ENCODE measurements around the gene NPTN.

The NPTN gene

DNA sequence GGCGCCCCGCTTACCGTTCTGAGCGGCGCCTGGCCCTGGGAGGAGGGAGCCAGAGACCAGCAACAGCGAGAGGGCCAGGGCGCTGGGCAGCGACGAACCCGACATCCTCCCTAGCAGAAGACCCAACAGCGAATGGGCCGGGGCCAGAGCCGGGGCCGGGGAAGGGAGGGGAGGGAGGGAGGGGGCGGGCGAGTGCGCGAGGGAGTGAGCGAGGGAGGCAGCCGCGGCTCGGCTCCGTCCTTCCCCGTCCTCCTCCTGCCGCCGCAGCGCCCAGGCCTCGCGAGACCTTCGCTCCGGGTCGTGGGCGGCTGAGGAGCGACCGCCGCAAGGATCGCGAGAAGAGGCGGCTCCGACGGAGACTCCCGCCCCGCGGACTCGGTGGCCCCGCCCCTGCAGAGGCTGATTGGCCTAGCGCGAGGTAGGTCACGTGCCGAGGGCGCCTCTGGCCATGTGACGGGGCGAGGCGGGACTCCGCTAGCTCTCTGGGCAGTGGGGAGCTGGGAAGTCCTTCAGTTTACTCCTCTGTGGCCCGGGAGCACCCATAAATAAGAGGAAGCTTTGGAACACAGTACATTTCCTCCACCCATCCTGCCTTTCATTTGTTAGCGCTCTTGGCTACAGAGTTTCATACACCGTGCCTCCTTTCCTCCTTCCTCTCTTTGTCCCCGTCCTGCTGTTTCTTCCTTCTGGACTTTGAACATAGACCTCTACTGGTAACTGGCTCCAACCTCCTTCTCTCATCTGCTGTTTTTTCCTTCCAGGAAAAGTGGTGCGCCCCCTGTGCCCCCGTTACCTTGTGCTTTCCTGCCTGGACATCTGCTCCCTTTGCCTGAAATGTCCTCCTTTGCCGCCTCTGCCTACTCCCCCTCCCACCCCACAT, at the start of gene NPTN:
TSS of gene NPTN (minus strand) at position 279 of the 880 bp plus-strand sequence. CDS start at position 105, 174 bp downstream.
- ChIA-PET CTCF (interaction anchor here (1.0 to 11.9 kb wide), 10 partner anchors 9 to 79 kb away, joined by 3 to 182 read pairs (median 41); no protein-coding TSS in a partner anchor), POLR2A (interaction anchor here (0.6 to 1.9 kb wide), 3 partner anchors 44 to 80 kb away, joined by 3 to 4 read pairs (median 3); no protein-coding TSS in a partner anchor)
- peak; percentile 96 for DNase-seq (ENCODE audit: extremely low spot score)
- TF ChIP-seq, protein P1, sequence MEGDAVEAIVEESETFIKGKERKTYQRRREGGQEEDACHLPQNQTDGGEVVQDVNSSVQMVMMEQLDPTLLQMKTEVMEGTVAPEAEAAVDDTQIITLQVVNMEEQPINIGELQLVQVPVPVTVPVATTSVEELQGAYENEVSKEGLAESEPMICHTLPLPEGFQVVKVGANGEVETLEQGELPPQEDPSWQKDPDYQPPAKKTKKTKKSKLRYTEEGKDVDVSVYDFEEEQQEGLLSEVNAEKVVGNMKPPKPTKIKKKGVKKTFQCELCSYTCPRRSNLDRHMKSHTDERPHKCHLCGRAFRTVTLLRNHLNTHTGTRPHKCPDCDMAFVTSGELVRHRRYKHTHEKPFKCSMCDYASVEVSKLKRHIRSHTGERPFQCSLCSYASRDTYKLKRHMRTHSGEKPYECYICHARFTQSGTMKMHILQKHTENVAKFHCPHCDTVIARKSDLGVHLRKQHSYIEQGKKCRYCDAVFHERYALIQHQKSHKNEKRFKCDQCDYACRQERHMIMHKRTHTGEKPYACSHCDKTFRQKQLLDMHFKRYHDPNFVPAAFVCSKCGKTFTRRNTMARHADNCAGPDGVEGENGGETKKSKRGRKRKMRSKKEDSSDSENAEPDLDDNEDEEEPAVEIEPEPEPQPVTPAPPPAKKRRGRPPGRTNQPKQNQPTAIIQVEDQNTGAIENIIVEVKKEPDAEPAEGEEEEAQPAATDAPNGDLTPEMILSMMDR (IDR thresholded peaks at IDR 0.05; ENCODE audit: control extremely low read depth, extremely low read depth, low read depth, missing control alignments): no peak

DNA sequence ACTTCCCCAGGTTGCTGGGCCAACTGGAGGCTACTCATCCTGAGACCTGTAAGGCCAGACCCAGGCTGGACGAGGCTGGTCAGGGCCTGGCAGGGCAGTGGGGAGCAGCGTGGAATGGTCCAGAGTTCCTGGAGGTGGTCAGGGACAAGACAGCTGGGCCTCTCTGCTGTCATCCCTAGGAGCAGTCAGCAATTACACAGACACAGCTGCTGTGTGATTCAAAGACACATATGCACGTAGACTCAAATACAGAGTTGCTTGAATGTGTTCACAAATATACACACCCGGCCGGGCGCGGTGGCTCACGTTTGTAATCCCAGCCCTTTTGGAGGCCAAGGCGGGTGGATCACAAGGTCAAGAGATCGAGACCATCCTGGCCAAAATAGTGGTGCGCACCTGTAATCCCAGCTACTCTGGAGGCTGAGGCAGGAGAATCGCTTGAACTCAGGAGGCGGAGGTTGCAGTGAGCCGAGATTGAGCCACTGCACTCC, 49.5 kb upstream of the NPTN start:
- TF ChIP-seq, protein P1 (IDR thresholded peaks at IDR 0.05; ENCODE audit: control extremely low read depth, extremely low read depth, low read depth, missing control alignments): no peak
- CTCF ChIA-PET: interaction anchor here (1.0 to 15.1 kb wide), 3 partner anchors 17 to 122 kb away, joined by 3 to 392 read pairs (median 10); no protein-coding TSS in a partner anchor
- POLR2A ChIA-PET: no interaction called here
- no peak for DNase-seq (ENCODE audit: extremely low spot score)

DNA sequence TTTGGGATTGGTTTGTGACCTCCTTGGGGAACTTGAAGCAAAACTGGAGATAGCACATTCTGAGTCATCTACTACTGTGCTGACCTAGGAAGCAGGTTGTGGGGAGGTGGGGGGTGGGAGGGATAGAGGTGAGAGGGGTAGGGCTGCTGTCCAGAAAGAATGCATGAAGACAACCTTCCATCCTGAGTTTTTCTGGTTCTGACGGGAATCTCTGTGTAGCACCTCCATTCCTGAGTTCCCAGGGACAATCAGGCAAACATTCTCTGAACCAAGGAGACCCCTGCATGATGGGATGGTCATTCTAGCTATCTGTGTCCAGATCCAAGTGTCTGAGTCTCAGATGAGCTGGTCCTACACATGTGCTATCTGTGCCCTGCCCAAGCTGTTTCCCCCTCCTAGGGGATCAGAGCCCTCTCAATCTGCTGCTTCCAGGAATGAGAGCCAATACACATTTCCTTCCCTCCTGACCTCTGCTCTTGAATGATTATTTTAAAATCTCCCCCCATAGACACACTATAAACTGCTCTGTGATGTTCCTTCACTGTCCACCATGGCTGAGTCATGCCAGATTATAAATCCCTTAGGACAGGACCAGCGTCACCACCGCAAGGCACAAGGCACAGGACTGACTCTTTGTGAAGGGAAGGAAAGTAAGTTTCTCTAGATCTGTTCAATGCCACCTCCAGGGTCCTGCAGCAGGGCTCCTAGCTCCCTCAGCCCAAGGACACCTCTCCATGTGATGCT, 48.8 kb upstream of the NPTN start:
- ChIA-PET CTCF (interaction anchor here (15.1 kb wide), 1 partner anchor 17 kb away, joined by 392 read pairs; no protein-coding TSS in a partner anchor), POLR2A (no interaction called here)
- TF ChIP-seq, protein P1 (IDR thresholded peaks at IDR 0.05; ENCODE audit: control extremely low read depth, extremely low read depth, low read depth, missing control alignments): no peak
- no peak for DNase-seq (ENCODE audit: extremely low spot score)

DNA sequence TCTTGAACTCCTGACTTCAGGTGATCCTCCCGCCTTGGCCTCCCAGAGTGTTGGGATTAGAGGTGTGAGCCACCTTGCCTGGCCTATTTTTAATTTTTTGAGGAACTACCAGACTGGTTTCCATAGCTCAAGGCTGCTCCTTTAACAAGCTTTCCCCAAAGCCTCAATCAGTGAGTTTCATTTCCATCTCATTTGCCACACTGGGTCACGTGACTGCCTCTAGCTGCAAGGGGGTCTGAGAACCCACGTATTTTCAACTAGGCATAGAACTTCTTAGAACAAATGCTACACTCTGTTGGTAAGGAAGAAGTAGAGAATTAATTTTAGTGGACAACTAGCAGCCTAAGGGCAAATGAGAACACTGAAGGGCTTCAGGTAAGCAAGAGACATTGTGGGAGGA, 47.9 kb upstream of the NPTN start:
- no peak for DNase-seq (ENCODE audit: extremely low spot score)
- TF ChIP-seq, protein P1 (IDR thresholded peaks at IDR 0.05; ENCODE audit: control extremely low read depth, extremely low read depth, low read depth, missing control alignments): no peak
- CTCF ChIA-PET: interaction anchor here (1.0 to 15.1 kb wide), 2 partner anchors 18 to 45 kb away, joined by 9 to 392 read pairs; no protein-coding TSS in a partner anchor
- POLR2A ChIA-PET: no interaction called here

DNA sequence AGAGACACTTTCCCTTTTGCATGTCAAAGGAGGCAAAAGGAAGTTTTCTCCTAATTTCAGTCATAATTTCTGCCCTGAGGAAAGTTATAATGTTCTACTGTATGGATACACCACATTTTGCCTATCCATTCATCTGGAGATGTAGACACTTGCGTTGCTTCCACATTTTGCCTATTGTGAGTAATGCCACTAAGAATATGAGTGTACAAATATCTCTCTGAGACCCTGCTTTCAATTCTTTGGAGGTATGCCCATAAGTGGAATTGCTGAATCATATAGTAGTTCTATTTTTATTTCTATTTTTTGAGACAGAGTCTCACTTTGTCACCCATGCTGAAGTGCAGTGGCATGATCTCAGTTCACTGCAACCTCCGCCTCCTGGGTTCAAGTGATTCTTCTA, 47.4 kb upstream of the NPTN start:
- CTCF ChIA-PET: interaction anchor here (1.0 to 15.1 kb wide), 2 partner anchors 19 to 44 kb away, joined by 9 to 392 read pairs; no protein-coding TSS in a partner anchor
- POLR2A ChIA-PET: no interaction called here
- TF ChIP-seq, protein P1 (IDR thresholded peaks at IDR 0.05; ENCODE audit: control extremely low read depth, extremely low read depth, low read depth, missing control alignments): no peak
- no peak for DNase-seq (ENCODE audit: extremely low spot score)

DNA sequence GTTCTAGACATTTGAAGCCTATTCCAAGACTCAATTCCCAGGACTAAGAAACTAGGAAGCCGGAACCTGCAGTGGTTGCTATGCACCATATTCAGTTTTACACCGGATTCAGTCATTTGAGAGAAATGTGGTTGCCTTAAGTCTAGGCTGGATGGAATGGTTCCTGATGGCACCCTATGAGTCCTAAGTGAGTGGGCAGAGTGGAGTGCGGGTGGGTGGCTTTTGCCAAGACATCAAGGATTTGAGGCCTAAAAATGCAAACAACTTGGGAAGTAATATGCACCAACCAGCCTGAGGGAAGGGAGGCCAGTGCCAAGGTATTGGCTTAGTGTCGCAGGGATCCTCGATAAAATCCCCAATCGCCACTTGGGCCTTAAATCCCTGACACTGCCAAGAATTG, 46.8 kb upstream of the NPTN start:
- POLR2A ChIA-PET: no interaction called here
- TF ChIP-seq, protein P1 (IDR thresholded peaks at IDR 0.05; ENCODE audit: control extremely low read depth, extremely low read depth, low read depth, missing control alignments): no peak
- CTCF ChIA-PET: interaction anchor here (2.0 to 15.1 kb wide), 2 partner anchors 11 to 19 kb away, joined by 7 to 392 read pairs; no protein-coding TSS in a partner anchor
- no peak for DNase-seq (ENCODE audit: extremely low spot score)
